Stimulated activated CD4-positive, alpha-beta T cell treated with anti-CD3 and anti-CD28 coated beads, Interleukin-2, amount 100 ng/mL, for 24 hours (primary cell): Measurements from ENCODE around the gene TMCO1.
"Not testable (repeated sequence)": the region's sequence is repeated elsewhere in the genome, so short reads cannot be mapped to it uniquely, and the experiment has no call there.

Experiments
- DNase-seq, 2 donors: peaks; one replicate each; pipeline ENCODE4 v3.0.0-alpha.2; 2020

TMCO1 gene

GRCh38 chr1:165683848-165684485, 84.7 kb downstream of the TMCO1 start:
- no peak for DNase-seq

DNA sequence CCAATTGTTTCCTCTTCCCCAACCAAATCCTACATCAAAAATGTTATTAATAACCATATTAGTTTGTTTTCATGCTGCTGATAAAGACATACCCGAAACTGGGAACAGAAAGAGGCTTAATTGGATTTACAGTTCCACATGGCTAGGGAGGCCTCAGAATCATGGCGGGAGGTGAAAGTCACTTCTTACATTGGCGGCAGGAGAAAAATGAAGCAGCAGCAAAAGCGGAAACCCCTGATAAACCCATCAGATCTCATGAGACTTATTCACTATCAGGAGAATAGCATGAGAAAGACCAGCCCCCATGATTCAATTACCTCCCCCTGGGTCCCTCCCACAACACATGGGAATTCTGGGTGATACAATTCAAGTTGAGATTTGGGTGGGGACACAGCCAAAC, 87.9 kb downstream of the TMCO1 start:
- DNase-seq: not testable (repeated sequence)

DNA sequence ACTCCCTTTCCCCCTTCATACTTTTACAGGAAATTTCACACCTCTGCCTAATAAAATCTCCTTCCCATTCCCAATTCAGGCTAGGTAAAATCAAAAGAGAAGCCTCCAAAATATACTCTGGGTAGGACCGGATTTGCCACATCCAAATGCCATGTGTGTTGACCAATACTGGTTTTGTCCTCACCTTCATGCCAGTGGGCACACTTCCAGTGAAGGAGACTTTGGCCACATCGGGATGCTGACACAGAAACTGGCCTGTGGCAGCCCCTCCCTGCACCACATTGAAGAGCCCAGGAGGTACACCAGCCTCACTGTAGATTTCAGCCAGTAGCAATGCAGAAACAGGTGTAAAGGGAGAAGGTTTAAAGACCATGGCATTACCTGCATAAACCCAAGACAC, 88.4 kb downstream of the TMCO1 start:
- no peak for DNase-seq

DNA sequence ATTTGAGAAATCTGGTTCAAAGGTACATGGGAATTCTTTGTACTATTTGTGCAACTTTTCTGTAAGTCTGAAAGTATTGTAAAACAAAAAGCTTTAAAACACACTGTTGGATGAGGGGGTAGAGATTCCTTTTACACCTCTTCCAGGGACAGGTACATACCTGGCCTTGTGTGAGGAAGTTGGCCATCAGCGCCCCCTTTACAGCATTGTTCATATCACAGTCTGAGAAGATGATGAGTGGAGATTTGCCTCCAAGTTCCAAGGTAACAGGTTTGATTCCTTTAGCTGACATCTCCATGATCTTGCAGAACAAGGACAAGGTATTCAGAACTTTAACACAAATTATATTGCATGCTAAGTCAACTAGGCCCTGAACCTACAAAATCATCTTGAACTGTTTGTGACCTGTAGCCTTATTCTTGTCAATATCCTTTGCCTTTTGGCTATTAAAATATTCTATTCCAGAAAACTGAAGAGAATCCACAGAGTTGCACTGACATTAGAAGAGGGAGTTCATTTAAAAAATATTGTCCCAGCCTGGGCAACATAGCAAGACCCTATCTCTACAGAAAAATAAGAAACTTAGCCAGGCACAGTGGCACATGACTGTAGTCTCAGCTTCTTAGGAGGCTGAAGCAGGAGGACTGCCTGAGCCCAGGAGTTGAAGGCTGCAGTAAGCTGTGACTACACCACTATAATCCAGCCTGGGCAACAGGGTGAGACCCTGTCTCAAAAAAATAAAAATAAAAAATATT, 89.2 kb downstream of the TMCO1 start:
- DNase-seq: no peak

DNA sequence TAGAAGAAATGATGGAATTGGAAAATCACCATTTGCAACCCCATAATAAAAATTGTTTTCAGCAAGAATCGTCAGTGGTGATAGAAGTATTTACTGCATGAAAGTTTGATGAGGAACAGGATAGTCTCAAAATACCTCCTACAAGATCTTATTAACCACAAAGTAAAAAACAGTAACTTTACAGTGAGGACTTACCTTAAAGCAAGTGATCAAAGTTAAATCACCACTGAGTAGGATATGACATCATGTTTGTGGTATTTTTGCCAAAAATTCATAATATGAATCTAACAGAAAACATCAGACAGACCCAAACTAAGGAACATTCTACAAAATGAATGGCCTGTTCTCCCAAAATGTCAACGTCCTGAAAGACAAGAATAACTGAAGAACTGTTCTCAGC, 90.2 kb downstream of the TMCO1 start:
- no peak for DNase-seq
